ENCODE data around the gene LRPAP1.
"Not testable (repeated sequence)": the region's sequence is repeated elsewhere in the genome, so short reads cannot be mapped to it uniquely, and the experiment has no call there.

The LRPAP1 gene

GRCh38 chr4:3531879-3532750 is at the start of gene LRPAP1:
Gene LRPAP1, minus strand, starts transcription at chr4:3532422. Its CDS starts 10 bp downstream, at chr4:3532412.
- in situ Hi-C loops (cut with MboI; ENCODE audit: low sequenced_read_pairs): no loop called here

- in situ Hi-C loops (cut with MboI; ENCODE audit: low sequenced_read_pairs): not testable (repeated sequence)
These were observed 49.3 kb upstream of the LRPAP1 start for GRCh38 chr4:3581334-3582090.

- in situ Hi-C loops (cut with MboI; ENCODE audit: low sequenced_read_pairs): not testable (repeated sequence)
These were observed 48.6 kb upstream of the LRPAP1 start for GRCh38 chr4:3580859-3581258.

GRCh38 chr4:3578527-3579144 is 46.4 kb upstream of the LRPAP1 start:
- in situ Hi-C loops (cut with MboI; ENCODE audit: low sequenced_read_pairs): not testable (repeated sequence)

- in situ Hi-C loops (cut with MboI; ENCODE audit: low sequenced_read_pairs): not testable (repeated sequence)
These were observed 45.8 kb upstream of the LRPAP1 start for GRCh38 chr4:3578052-3578451.

- in situ Hi-C loops (cut with MboI; ENCODE audit: low sequenced_read_pairs): not testable (repeated sequence)
These were observed 45.1 kb upstream of the LRPAP1 start for GRCh38 chr4:3577208-3577892.

- in situ Hi-C loops (cut with MboI; ENCODE audit: low sequenced_read_pairs): not testable (repeated sequence)
These were observed 44.4 kb upstream of the LRPAP1 start for GRCh38 chr4:3576533-3577207.

GRCh38 chr4:3575426-3576369 is 43.5 kb upstream of the LRPAP1 start:
- in situ Hi-C loops (cut with MboI; ENCODE audit: low sequenced_read_pairs): not testable (repeated sequence)

- in situ Hi-C loops (cut with MboI; ENCODE audit: low sequenced_read_pairs): not testable (repeated sequence)
These were observed 42.6 kb upstream of the LRPAP1 start for GRCh38 chr4:3574865-3575264.

- in situ Hi-C loops (cut with MboI; ENCODE audit: low sequenced_read_pairs): not testable (repeated sequence)
These were observed 42.1 kb upstream of the LRPAP1 start for GRCh38 chr4:3574346-3574745.

- in situ Hi-C loops (cut with MboI; ENCODE audit: low sequenced_read_pairs): no loop called here
These were observed 40.9 kb upstream of the LRPAP1 start for GRCh38 chr4:3573131-3573530.

GRCh38 chr4:3572363-3572762 is 40.1 kb upstream of the LRPAP1 start:
- in situ Hi-C loops (cut with MboI; ENCODE audit: low sequenced_read_pairs): no loop called here

- in situ Hi-C loops (cut with MboI; ENCODE audit: low sequenced_read_pairs): no loop called here
These were observed 39.7 kb upstream of the LRPAP1 start for GRCh38 chr4:3571921-3572320.

- in situ Hi-C loops (cut with MboI; ENCODE audit: low sequenced_read_pairs): not testable (repeated sequence)
These were observed 38.7 kb upstream of the LRPAP1 start for GRCh38 chr4:3570923-3571322.

GRCh38 chr4:3569611-3570010 is 37.4 kb upstream of the LRPAP1 start:
- in situ Hi-C loops (cut with MboI; ENCODE audit: low sequenced_read_pairs): not testable (repeated sequence)

- in situ Hi-C loops (cut with MboI; ENCODE audit: low sequenced_read_pairs): not testable (repeated sequence)
These were observed 34.5 kb upstream of the LRPAP1 start for GRCh38 chr4:3566701-3567100.

- in situ Hi-C loops (cut with MboI; ENCODE audit: low sequenced_read_pairs): not testable (repeated sequence)
These were observed 34.1 kb upstream of the LRPAP1 start for GRCh38 chr4:3566301-3566700.

- in situ Hi-C loops (cut with MboI; ENCODE audit: low sequenced_read_pairs): not testable (repeated sequence)
These were observed 32.7 kb upstream of the LRPAP1 start for GRCh38 chr4:3564948-3565347.

- in situ Hi-C loops (cut with MboI; ENCODE audit: low sequenced_read_pairs): no loop called here
These were observed 31.2 kb upstream of the LRPAP1 start for GRCh38 chr4:3563403-3563802.

All from hTERT RPE-1 (cell line).